SJSA1 (cell line): ENCODE measurements around the gene NXNL2. TPM values are rescaled to one million over a fixed set of nuclear protein-coding genes. Genes with fewer than 3 reads are reported as not detected.

Experiments used
- DNase-seq, 2 experiments: peaks; one replicate each; pipeline ENCODE4 v3.0.0-alpha.2; 2015 to 2020; ENCODE audit warnings: low spot score in 2 of 2, low read depth in 1 of 2
- H3K27ac ChIP-seq: fragments of 250-450 bp; sonication (Bioruptor Pico); 2 replicates; pipeline ENCODE4 v1.5.1; 2020; ENCODE audit warnings: mild to moderate bottlenecking, moderate library complexity
- H3K27me3 ChIP-seq: fragments of 250-450 bp; sonication (Bioruptor Pico); replicated peaks from 2 replicates; pipeline ENCODE4 v1.5.1; 2020; ENCODE audit warnings: mild to moderate bottlenecking, moderate library complexity
- H3K36me3 ChIP-seq: fragments of 250-450 bp; sonication (Bioruptor Pico); 2 replicates; pipeline ENCODE4 v1.5.1; 2020; ENCODE audit warnings: mild to moderate bottlenecking
- H3K4me1 ChIP-seq: fragments of 250-450 bp; sonication (Bioruptor Pico); replicated peaks from 2 replicates; pipeline ENCODE4 v1.6.1; 2021; ENCODE audit warnings: mild to moderate bottlenecking
- H3K4me3 ChIP-seq: fragments of 250-450 bp; sonication (Bioruptor Pico); 2 replicates; pipeline ENCODE4 v1.5.1; 2020; ENCODE audit warnings: mild to moderate bottlenecking
- H3K9me3 ChIP-seq: fragments of 250-450 bp; sonication (Bioruptor Pico); replicated peaks from 2 replicates; pipeline ENCODE4 v1.5.1; 2020; ENCODE audit warnings: mild to moderate bottlenecking
- total RNA-seq: library from RNA; depleted of rRNA; stranded (reverse); fragments of >200 nt; shearing (Covaris generic); gene quantifications from 2 replicates; pipeline ENCODE4 v1.2.3, GENCODE V29; 2014

The NXNL2 gene
- total RNA-seq, 1 experiment from 2014 or later, result 0.68 TPM

DNA sequence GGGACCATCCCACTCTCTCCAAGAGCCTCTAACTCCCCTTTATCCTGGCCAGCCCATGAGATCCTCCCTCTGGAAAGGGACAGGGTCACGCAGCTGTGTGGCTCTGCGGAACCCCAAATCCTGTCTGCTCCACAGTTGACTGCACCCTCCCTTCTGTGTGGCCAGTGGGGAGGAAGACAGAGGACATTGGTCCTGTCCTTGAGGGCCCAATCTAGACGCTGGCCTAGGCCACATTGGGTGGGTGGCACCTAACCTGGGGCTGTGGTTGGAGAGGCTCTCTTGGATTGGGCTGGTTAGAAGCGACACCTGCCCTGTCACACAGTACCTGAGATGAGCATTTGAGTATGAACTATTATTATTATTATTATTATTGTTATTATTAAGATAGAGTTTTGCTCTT is 12.6 kb upstream of the NXNL2 start:
- no peaks in the 10 kb centered on the region for H3K27me3 ChIP-seq
- H3K27ac ChIP-seq, result no peak overlapping the region
- H3K4me3 ChIP-seq, result no peak overlapping the region
- peaks cover 25% of the 10 kb centered on the region for H3K4me1 ChIP-seq
- DNase-seq, result no peak
- H3K36me3 ChIP-seq, result no peaks in the 10 kb centered on the region
- H3K9me3 ChIP-seq, result no peaks in the 10 kb centered on the region

DNA sequence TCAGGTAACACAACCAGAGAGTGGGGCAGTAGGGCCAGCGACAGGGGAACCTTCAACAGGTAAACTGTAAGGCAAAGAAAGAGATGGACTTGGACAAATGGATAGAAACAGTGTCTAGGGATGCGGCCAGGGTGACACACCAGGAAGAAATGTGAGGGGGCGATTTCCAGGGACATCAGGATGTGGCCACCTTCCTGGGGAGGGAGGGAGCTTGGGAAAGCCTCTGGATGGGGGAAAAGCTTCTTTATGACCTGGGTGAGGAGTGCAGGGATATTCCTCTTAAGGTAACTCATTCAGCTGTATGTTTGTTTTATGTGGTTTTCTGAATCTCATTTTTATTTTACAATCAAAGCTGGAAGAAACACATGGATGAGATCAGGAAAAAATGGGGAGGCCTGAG is 11.9 kb upstream of the NXNL2 start:
- H3K36me3 ChIP-seq, result 0 out of 2 replicates have a peak, but pooled peaks cover 3% of the 10 kb centered on the region
- H3K27me3 ChIP-seq, result no peaks in the 10 kb centered on the region
- peaks cover 32% of the 10 kb centered on the region for H3K4me1 ChIP-seq
- no peak overlapping the region for H3K4me3 ChIP-seq
- peak; percentile 47 to 56 for DNase-seq
- H3K9me3 ChIP-seq, result no peaks in the 10 kb centered on the region
- H3K27ac ChIP-seq, result peak overlapping the region; percentile 49

DNA sequence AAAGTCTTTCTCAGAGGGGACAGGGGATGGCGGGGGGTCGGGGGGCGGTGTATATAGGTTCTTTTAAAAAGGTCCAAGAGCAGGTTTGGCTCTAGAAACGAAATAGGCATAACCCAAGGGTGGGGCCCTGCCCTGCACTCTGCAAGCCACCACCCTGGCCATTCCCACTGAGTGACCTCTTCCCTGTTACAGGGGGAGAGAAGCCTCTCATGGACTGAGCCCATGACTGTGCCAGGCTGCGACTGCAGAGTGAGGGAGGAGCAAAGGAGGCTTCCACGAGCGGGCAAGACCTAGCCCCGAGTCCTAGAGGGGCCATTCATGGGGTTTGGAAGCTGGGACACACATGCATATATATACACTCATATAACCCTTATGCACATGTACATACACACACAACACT is 10.1 kb upstream of the NXNL2 start:
- peaks cover 49% of the 10 kb centered on the region for H3K4me1 ChIP-seq
- H3K9me3 ChIP-seq, result no peaks in the 10 kb centered on the region
- DNase-seq, result no peak

DNA sequence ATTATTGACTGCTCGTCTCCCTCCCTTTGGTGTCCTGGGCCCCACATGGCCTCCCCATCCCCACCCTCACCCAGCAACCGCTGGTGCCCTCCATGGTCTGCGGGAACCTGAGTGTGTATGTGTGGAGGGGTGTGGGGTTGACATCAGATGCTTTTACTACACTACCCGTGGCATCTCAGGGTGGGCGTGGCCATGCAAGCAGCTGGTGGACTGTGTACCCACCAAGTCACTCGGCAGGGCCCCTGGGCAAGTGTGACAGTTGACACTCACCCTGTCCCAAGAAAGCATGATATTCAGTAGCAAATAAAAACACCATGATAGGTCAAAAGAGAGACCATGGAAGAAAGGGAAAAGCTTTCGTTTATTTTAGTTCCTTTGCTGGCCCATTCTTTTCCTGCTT is 7.4 kb upstream of the NXNL2 start:
- Histone ChIP-seq H3K36me3 (peaks cover 16% of the 10 kb centered on the region), H3K4me1 (peaks cover 72% of the 10 kb centered on the region)

More for the DNA sequence above, 10.1 kb upstream of the NXNL2 start:
- Histone ChIP-seq H3K27ac (no peak overlapping the region), H3K27me3 (no peaks in the 10 kb centered on the region), H3K36me3 (peaks cover 10% of the 10 kb centered on the region), H3K4me3 (no peak overlapping the region)

DNA sequence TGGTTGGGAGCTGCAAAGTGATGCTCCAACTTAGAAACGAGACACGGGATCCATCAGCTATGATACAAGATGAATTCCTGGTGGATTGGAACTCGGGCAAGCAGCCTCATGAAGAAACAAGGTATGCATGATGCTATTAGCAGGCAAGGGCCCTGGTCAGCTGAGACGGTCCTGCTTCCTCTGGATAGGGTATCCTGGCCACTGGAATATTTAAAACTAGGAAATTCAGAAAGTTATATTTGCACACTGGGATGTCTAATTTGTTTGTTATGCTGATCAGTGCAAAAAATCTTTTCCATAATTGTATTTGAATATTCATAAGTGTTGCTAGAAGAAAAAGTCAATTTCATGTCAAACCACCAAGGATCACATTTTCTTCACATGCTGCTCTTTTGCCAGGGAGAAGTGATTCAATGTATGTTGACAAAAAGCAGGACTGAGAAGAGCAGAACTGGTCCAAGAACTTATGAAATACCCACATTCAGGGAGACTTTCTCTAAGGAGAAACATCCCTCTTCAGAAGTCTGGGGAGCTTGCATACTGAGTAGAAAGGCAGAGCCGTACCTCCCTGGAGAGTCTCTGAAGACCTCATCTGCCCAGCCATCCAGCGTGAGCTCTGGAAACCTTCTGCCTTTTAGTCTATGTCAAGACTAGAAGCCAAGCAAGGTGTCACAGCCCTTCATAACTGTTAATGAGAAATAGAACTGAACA is 6.7 kb upstream of the NXNL2 start:
- no peak overlapping the region; the same call in 1 of the 2 replicates for H3K27ac ChIP-seq
- H3K36me3 ChIP-seq, result peaks cover 16% of the 10 kb centered on the region
- H3K27me3 ChIP-seq, result no peaks in the 10 kb centered on the region
- no peak overlapping the region for H3K4me3 ChIP-seq
- no peak for DNase-seq
- peaks cover 73% of the 10 kb centered on the region for H3K4me1 ChIP-seq
- no peaks in the 10 kb centered on the region for H3K9me3 ChIP-seq

More for the DNA sequence above, 7.4 kb upstream of the NXNL2 start:
- Histone ChIP-seq H3K9me3 (no peaks in the 10 kb centered on the region), H3K27ac (peak overlapping the region; percentile 78), H3K27me3 (no peaks in the 10 kb centered on the region), H3K4me3 (no peak overlapping the region)
- no peak for DNase-seq

DNA sequence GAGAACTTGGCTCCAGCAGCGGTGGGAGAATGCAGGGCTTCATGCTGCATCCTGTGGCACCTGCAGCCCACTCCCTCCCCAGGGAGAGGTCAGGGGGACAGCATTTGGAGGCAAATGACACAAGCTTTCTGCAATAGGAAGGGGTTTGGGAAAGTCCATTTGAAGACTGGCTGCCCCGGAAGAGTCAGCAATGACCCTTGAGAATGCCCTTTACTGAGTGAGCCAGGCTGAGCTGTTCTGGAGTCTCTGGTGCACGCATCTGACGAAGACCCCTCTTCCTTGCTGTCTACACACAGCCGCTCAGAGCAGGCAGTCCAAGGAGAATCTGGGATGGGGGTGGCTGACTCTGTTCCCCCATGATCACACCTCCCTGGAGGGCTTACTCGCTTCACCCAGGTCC is 5.5 kb upstream of the NXNL2 start:
- H3K9me3 ChIP-seq, result no peaks in the 10 kb centered on the region
- peaks cover 16% of the 10 kb centered on the region for H3K36me3 ChIP-seq
- no peak overlapping the region for H3K4me3 ChIP-seq
- peak overlapping the region; percentile 95 for H3K27ac ChIP-seq
- H3K27me3 ChIP-seq, result no peaks in the 10 kb centered on the region
- DNase-seq, result no peak
- peaks cover 74% of the 10 kb centered on the region for H3K4me1 ChIP-seq

DNA sequence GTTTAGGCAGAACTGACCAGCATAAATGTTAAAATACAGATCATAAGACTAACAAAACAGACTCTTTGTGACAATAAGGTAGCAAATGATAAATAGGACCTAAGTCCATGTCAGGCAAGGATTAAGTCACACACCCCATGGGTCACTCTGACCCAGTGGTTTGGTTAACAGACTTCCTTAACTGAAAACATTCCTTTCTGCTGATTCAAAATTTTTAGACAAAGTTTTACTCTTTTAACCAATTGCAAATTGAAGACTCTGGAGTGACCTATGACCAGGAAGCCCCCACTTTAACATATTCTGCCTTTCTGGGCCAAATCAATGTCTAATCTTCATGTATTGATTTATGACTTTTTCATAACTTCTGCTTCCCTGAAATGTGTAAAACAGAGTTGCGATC is 4.9 kb upstream of the NXNL2 start:
- no peak overlapping the region for H3K4me3 ChIP-seq
- H3K4me1 ChIP-seq, result peaks cover 76% of the 10 kb centered on the region
- no peaks in the 10 kb centered on the region for H3K9me3 ChIP-seq
- no peaks in the 10 kb centered on the region for H3K27me3 ChIP-seq
- H3K36me3 ChIP-seq, result peaks cover 16% of the 10 kb centered on the region
- H3K27ac ChIP-seq, result peak overlapping the region; percentile 95
- peak in 1 of 2 experiments; percentile 81 for DNase-seq

DNA sequence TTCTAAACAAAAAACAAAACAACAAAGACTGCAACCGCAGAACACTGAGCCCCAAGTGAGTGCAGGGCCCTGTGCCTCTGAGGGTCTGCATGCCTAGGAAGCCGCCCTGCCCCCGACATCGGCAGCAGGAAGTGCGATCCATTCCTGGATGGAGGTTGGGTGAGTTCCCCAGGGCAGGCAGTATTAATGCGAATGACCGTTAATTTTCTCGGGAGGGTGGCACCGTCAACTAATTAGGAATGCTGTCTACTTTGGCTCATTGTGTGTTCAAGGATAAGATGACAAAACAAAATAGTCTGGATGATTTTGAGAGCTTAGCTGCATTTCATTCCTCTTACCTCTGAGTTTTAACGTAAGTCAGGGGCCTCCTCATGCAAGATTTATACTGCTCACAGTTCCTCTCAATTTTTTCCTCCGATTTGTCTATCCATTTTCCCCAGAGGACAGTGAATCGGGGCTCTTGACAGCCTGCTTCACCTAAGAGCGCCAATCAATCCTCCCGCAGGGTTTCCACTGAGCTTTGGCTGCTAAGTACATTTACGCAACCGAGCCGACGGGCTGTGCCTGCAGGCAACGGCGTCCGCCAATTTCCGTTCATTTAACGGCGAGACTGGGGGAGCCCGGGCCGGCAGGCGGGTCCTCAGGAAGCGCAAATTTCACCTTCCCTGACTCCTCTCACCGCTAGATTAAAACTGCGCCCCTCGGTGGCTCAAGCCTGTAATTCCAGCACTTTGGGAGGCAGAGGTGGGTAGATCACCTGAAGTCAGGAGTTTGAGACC is 2.9 kb upstream of the NXNL2 start:
- no peaks in the 10 kb centered on the region for H3K27me3 ChIP-seq
- no peak overlapping the region for H3K4me3 ChIP-seq
- peaks cover 68% of the 10 kb centered on the region for H3K4me1 ChIP-seq
- peaks cover 16% of the 10 kb centered on the region for H3K36me3 ChIP-seq
- no peaks in the 10 kb centered on the region for H3K9me3 ChIP-seq
- H3K27ac ChIP-seq, result no peak overlapping the region
- no peak for DNase-seq

DNA sequence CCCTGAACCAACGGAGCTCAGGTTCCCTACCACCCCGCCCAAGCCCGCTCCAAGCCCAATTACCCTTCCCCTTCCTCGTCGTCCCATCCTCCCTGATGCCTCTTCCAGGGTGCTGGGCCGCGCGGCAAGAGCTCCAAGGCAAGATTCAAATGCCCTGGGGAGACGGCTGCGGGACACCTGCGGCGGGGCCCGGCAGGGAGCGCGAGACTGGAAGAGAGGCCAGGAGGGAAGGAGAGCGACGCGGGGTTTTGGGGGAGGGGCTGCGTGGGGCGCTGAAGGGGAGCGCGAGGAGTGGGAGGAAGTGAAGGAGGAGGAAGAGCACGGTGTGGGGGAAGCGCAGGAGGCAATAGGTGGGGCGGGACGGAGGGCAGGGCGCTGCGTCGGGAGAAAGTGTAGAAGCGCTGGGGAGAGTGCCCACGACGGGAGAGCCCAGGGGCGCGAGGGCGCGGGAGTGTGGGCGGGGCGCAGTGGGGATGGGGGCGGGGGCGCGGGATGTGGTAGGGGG is 975 bp upstream of the NXNL2 start:
- Histone ChIP-seq H3K4me1 (peaks cover 50% of the 10 kb centered on the region), H3K36me3 (peaks cover 12% of the 10 kb centered on the region), H3K27ac (peak overlapping the region; percentile 72), H3K9me3 (no peaks in the 10 kb centered on the region), H3K27me3 (no peaks in the 10 kb centered on the region), H3K4me3 (peak overlapping the region; percentile 57)
- DNase-seq, result peak; percentile 52 to 70

DNA sequence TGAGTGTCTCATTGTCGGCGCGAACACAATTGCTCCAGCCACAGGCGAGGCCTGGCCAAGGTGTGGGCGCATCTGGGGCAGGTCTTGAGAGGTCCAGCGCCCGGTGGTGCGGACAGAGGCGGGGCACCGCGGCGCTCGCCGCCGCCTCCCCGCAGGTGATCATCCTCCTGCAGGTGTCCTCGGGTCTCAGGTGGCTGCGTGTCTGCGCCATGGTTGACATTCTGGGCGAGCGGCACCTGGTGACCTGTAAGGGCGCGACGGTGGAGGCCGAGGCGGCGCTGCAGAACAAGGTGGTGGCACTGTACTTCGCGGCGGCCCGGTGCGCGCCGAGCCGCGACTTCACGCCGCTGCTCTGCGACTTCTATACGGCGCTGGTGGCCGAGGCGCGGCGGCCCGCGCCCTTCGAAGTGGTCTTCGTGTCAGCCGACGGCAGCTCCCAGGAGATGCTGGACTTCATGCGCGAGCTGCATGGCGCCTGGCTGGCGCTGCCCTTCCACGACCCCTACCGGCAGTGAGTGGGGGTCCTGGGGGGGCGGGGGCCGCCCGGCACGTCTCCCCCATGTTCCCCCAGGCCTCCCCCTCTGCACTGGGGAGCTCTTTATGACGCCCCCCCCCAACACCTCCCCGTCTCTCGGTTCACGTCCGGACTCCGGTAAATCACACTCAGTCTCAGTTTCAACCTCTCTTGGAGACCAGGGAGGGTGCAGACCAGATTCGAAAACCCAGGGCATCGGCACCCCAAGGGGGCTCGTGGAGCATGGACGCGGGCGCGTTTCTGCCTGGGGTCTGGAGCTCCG is 446 bp downstream of the NXNL2 start:
- H3K27ac ChIP-seq, result no peak overlapping the region
- peaks cover 6% of the 10 kb centered on the region; the same call in 1 of the 2 replicates for H3K36me3 ChIP-seq

DNA sequence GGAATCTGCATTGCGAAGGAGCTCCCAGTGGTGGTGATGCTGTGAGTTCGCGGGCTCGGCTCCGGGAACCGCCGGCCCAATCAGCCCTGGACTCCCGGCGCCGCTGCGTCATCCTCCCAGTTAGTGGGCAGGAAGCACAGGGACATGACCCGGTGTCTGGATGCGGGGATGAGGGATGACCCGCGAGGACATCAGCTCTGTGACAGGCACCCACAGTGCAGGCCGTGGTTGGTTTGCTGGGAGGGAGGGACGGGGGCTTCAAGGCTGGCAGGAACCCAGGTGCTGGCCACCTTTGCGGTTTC is 996 bp downstream of the NXNL2 start:
- Histone ChIP-seq H3K9me3 (no peaks in the 10 kb centered on the region), H3K4me1 (peaks cover 31% of the 10 kb centered on the region), H3K27me3 (no peaks in the 10 kb centered on the region), H3K4me3 (no peak overlapping the region), H3K27ac (no peak overlapping the region), H3K36me3 (peaks cover 2% of the 10 kb centered on the region; the same call in 1 of the 2 replicates)
- no peak for DNase-seq

More for the DNA sequence above, 446 bp downstream of the NXNL2 start:
- peaks cover 36% of the 10 kb centered on the region for H3K4me1 ChIP-seq
- no peaks in the 10 kb centered on the region for H3K27me3 ChIP-seq
- peak overlapping the region; percentile 29 for H3K4me3 ChIP-seq
- H3K9me3 ChIP-seq, result no peaks in the 10 kb centered on the region
- DNase-seq, result no peak

DNA sequence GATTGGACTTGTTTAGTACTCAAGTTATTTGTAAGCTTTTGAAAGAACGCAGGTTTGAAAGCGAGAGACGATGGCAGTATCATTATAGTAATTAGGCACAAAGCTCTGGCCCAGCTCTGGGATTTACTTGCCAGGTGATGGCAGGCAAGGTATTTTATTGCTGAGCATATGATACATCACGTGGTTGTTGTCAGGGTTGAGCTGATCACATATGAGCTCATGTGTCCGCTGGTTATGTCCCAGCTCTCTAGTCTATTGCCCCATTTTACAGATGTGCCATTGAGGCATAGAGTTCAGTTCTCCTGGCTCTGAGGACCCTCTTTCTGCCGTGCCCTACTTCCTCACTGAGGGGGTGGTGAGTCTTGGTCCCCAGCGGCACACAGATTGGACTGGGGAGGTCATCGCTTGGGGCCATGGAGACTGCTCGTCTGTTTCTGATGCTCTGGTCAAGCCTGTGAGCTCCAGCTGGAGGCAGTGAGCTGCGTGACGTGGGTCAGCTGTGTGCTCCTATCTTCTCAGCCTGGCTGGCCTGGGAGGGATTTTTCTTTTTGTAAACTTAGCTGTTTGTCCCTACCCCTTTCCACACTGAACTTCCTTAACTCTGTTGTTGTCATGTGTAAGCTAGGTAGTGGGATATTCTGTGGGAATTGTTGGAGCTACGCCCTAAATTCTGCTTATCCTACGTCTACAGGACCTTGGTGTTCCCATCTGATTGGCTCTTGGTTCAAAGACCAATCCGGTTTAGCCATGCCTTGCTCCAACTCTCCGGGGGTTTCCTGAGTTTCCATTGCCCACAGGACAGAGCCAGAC is 2.2 kb downstream of the NXNL2 start:
- Histone ChIP-seq H3K4me1 (peaks cover 23% of the 10 kb centered on the region), H3K9me3 (no peaks in the 10 kb centered on the region), H3K36me3 (no peaks in the 10 kb centered on the region), H3K27ac (no peak overlapping the region), H3K27me3 (no peaks in the 10 kb centered on the region), H3K4me3 (no peak overlapping the region)
- no peak for DNase-seq

DNA sequence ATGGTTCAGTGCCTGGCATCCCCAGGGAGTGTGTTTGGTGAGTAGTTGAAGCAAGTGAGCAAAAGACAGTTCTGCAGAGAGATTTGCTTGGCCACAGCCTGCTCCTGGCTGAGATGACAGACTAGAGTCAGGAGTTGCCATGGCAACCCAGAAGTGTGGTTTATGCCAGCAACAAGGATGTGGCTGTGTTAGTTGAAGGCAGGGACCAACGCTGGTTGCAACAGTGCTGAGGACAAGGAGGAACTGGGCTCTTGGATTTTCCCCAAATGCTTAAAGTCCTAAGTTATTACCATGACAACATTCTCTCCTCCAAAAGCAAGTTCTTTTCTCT is 2.7 kb downstream of the NXNL2 start:
- no peaks in the 10 kb centered on the region for H3K9me3 ChIP-seq
- no peak overlapping the region for H3K4me3 ChIP-seq
- no peak overlapping the region for H3K27ac ChIP-seq
- peaks cover 17% of the 10 kb centered on the region for H3K4me1 ChIP-seq
- H3K27me3 ChIP-seq, result no peaks in the 10 kb centered on the region
- peak; percentile 36 to 64 for DNase-seq
- no peaks in the 10 kb centered on the region for H3K36me3 ChIP-seq
